GM23338 (cell line): Measurements from ENCODE around the gene PRMT7. TPM values are rescaled to one million over a fixed set of nuclear protein-coding genes. Genes with fewer than 3 reads are reported as not detected.

Source experiments
- ATAC-seq: fragments of 200-7000 bp; cut with Tn5 transposase; 3 replicates; pipeline ENCODE4 v1.9.1; 2020
- DNase-seq: peaks from one replicate; pipeline ENCODE4 v3.0.0-alpha.2; 2015; ENCODE audit warnings: low spot score
- H2AFZ ChIP-seq: fragments of 200-600 bp; sonication (generic); 2 replicates; pipeline ENCODE4 v1.8.0; 2016; ENCODE audit warnings: antibody characterized with exemption, mild to moderate bottlenecking, moderate library complexity
- H3F3A ChIP-seq: fragments of 200-600 bp; sonication (generic); replicated peaks from 2 replicates; pipeline ENCODE4 v1.8.0; 2017; ENCODE audit warnings: antibody characterized with exemption, mixed run types, low read depth
- H3K27ac ChIP-seq: fragments of 200-600 bp; sonication (generic); 2 replicates; pipeline ENCODE4 v1.6.1; 2016; ENCODE audit warnings: low read depth
- H3K27me3 ChIP-seq: fragments of 200-600 bp; sonication (generic); 2 replicates; pipeline ENCODE4 v1.8.0; 2016; ENCODE audit warnings: mild to moderate bottlenecking, mixed run types, moderate library complexity; ENCODE audit not compliant: insufficient read depth
- H3K36me3 ChIP-seq: fragments of 200-600 bp; sonication (generic); 2 replicates; pipeline ENCODE4 v1.8.0; 2016; ENCODE audit warnings: mild to moderate bottlenecking; ENCODE audit not compliant: insufficient read depth
- H3K4me1 ChIP-seq: fragments of 200-600 bp; sonication (generic); 2 replicates; pipeline ENCODE4 v1.8.0; 2016; ENCODE audit warnings: mild to moderate bottlenecking, moderate library complexity; ENCODE audit not compliant: insufficient read depth
- H3K4me2 ChIP-seq: fragments of 200-600 bp; sonication (generic); 2 replicates; pipeline ENCODE4 v1.7.1; 2017; ENCODE audit warnings: mixed run types
- H3K4me3 ChIP-seq: fragments of 200-600 bp; sonication (generic); 2 replicates; pipeline ENCODE4 v1.6.1; 2016; ENCODE audit warnings: mixed run types
- H3K79me2 ChIP-seq: fragments of 200-600 bp; sonication (generic); replicated peaks from 2 replicates; pipeline ENCODE4 v1.8.0; 2017; ENCODE audit warnings: mild to moderate bottlenecking; ENCODE audit not compliant: insufficient read depth
- H3K9me2 ChIP-seq: fragments of 200-600 bp; sonication (generic); 2 replicates; pipeline ENCODE4 v1.8.0; 2017; ENCODE audit not compliant: insufficient read depth
- H4K20me1 ChIP-seq: fragments of 200-600 bp; sonication (generic); replicated peaks from 2 replicates; pipeline ENCODE4 v1.8.0; 2017; ENCODE audit warnings: mild to moderate bottlenecking; ENCODE audit not compliant: insufficient read depth
- H3K27ac Mint-ChIP-seq: 2 replicates; pipeline ENCODE4 v1.8.0; 2020; ENCODE audit warnings: inconsistent platforms, mild to moderate bottlenecking, moderate library complexity, mixed read lengths
- H3K27me3 Mint-ChIP-seq: 3 replicates; pipeline ENCODE4 v1.8.0; 2022; ENCODE audit warnings: low read depth, mild to moderate bottlenecking, moderate library complexity, mixed read lengths, inconsistent platforms; ENCODE audit not compliant: insufficient read depth, poor library complexity
- H3K36me3 Mint-ChIP-seq: 3 replicates; pipeline ENCODE4 v1.8.0; 2021; ENCODE audit warnings: low read depth, mild to moderate bottlenecking, inconsistent platforms, moderate library complexity, mixed read lengths
- H3K4me1 Mint-ChIP-seq: 3 replicates; pipeline ENCODE4 v1.8.0; 2020; ENCODE audit warnings: mild to moderate bottlenecking, inconsistent platforms, mixed read lengths
- H3K4me3 Mint-ChIP-seq: 3 replicates; pipeline ENCODE4 v1.8.0; 2021; ENCODE audit warnings: moderate library complexity, mild to moderate bottlenecking, inconsistent platforms, mixed read lengths
- H3K9me3 Mint-ChIP-seq: 3 replicates; pipeline ENCODE4 v1.8.0; 2020; ENCODE audit warnings: moderate library complexity, mild to moderate bottlenecking, inconsistent platforms, mixed read lengths
- ETS1 ChIP-seq: IDR thresholded peaks from 2 replicates; pipeline ENCODE4 v1.6.1; 2016; ENCODE audit warnings: antibody characterized with exemption
- EZH2 ChIP-seq: fragments of 200-600 bp; sonication (generic); IDR thresholded peaks from one replicate; pipeline ENCODE4 v1.8.0; 2017; ENCODE audit warnings: antibody characterized with exemption, mild to moderate bottlenecking, low read depth; ENCODE audit not compliant: unreplicated experiment
- EZH2phosphoT487 ChIP-seq: fragments of 200-600 bp; sonication (generic); IDR thresholded peaks from one replicate; pipeline ENCODE4 v1.8.1; 2018; ENCODE audit warnings: antibody characterized with exemption; ENCODE audit not compliant: unreplicated experiment
- JUNB ChIP-seq: IDR thresholded peaks from one replicate; pipeline ENCODE4 v1.6.1; 2016; ENCODE audit warnings: antibody characterized with exemption; ENCODE audit not compliant: unreplicated experiment
- NANOG ChIP-seq: IDR thresholded peaks from 2 replicates; pipeline ENCODE4 v1.6.1; 2016; ENCODE audit warnings: antibody characterized with exemption, borderline replicate concordance
- STAT1 ChIP-seq: IDR thresholded peaks from one replicate; pipeline ENCODE4 v1.6.1; 2016; ENCODE audit warnings: antibody characterized with exemption; ENCODE audit not compliant: unreplicated experiment
- ZNF114 ChIP-seq: fragments of 250-450 bp; sonication (Bioruptor Pico); IDR thresholded peaks from 2 replicates; pipeline ENCODE4 v1.5.0; 2020; ENCODE audit warnings: mild to moderate bottlenecking, moderate library complexity
- ZNF331 ChIP-seq: fragments of 250-450 bp; sonication (Bioruptor Pico); IDR thresholded peaks from 2 replicates; pipeline ENCODE4 v1.5.0; 2020; ENCODE audit warnings: low read depth, mild to moderate bottlenecking, moderate library complexity
- ZNF462 ChIP-seq: fragments of 250-450 bp; sonication (Bioruptor Pico); IDR thresholded peaks from 2 replicates; pipeline ENCODE4 v1.5.0; 2020; ENCODE audit warnings: mild to moderate bottlenecking, moderate library complexity
- polyA plus RNA-seq: library from polyadenylated mRNA; unstranded; fragments of >200 nt; fragmentation: Nextera tagmentation; extraction: Ambion mirVana; gene quantifications from 2 replicates; pipeline ENCODE4 v1.2.1, GENCODE V29; 2016
- total RNA-seq: library from RNA; depleted of rRNA; stranded (reverse); fragments of >200 nt; shearing (Covaris generic); gene quantifications from 2 replicates; pipeline ENCODE4 v1.2.3, GENCODE V29; 2014

The PRMT7 gene
- total and polyA plus RNA-seq, 2 experiments from 2014 or later, result 20.2 to 65.3 TPM

DNA sequence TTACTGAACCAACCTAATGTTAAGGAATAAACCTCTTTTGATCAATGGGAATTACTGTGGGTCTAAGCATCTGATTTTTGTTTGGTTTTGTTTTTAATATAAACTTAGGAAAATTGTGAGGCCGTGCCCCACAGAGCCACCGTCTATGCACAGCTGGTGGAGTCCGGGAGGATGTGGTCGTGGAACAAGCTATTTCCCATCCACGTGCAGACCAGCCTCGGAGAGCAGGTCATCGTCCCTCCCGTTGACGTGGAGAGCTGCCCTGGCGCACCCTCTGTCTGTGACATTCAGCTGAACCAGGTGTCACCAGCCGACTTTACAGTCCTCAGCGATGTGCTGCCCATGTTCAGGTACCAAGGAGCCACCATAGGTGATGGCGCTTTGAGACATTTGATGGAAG is 28.4 kb downstream of the PRMT7 start (continued):
- TF ChIP-seq ETS1, result no peak
- no peak for TF ChIP-seq ZNF331 (CRISPR knock-in tag)
- no peak for TF ChIP-seq STAT1
- TF ChIP-seq JUNB, result no peak
- no peak for TF ChIP-seq EZH2
- TF ChIP-seq ZNF114 (CRISPR knock-in tag), result no peak
- no peak for TF ChIP-seq ZNF462 (CRISPR knock-in tag)

DNA sequence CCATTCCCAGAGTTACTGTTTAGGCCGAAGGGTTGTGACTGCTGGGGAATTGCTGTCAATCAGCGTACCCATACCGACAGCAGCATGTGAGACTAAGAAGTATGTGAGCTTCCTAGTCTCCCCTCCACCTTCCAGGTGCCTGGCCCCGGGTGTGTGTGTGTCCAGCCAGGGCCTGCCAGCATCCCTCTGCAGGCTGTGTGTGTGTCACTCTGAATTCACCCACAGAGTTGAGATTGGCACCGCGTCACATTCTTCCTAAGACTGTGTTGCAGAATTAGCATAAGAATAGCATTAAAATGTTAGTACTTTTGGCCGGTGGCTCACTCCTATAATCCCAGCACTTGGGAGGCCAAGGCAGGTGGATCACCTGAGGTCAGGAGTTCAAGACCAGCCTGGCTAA is 31.8 kb downstream of the PRMT7 start:
- Mint-ChIP-seq H3K9me3 (no peaks in the 10 kb centered on the region), H3K27me3 (no peaks in the 10 kb centered on the region), H3K27ac (no peak overlapping the region; the same call in 1 of the 2 replicates), H3K4me3 (no peak overlapping the region), H3K36me3 (peaks cover 70% of the 10 kb centered on the region), H3K4me1 (no peaks in the 10 kb centered on the region)
- H3K4me1 ChIP-seq, result no peaks in the 10 kb centered on the region; the same call in 1 of the 2 replicates
- no peaks in the 10 kb centered on the region for H3K79me2 ChIP-seq
- H2AFZ ChIP-seq, result no peak overlapping the region
- H3F3A ChIP-seq, result peaks cover 9% of the 10 kb centered on the region; the same call in 1 of the 2 replicates
- ATAC-seq (peak; percentile 68), DNase-seq (peak; percentile 29)
- H3K27ac ChIP-seq, result peak overlapping the region; percentile 59; the same call in 1 of the 2 replicates
- H3K4me2 ChIP-seq, result no peak overlapping the region
- H3K27me3 ChIP-seq, result no peaks in the 10 kb centered on the region
- H3K9me2 ChIP-seq, result no peaks in the 10 kb centered on the region
- no peaks in the 10 kb centered on the region; the same call in 1 of the 2 replicates for H4K20me1 ChIP-seq
- H3K4me3 ChIP-seq, result no peak overlapping the region
- H3K36me3 ChIP-seq, result peaks cover 14% of the 10 kb centered on the region
- TF ChIP-seq ZNF462 (CRISPR knock-in tag) (no peak), NANOG (no peak), EZH2phosphoT487 (no peak)
